Large intestine (tissue), 3 donors: ENCODE results near the gene ROPN1L. TPM values are rescaled to one million over a fixed set of nuclear protein-coding genes. Genes with fewer than 3 reads are reported as not detected.

Experiments
- DNase-seq, 2 donors: peaks; one replicate each; pipeline versions ENCODE4 v3.0.0 to v3.0.0-alpha.2; 2013
- H3K27ac ChIP-seq: one replicate; pipeline ENCODE4 v1.5.1; 2013; ENCODE audit warnings: low read length
- H3K27me3 ChIP-seq: 2 replicates; pipeline ENCODE4 v1.6.1; 2013; ENCODE audit warnings: low read length; ENCODE audit not compliant: control insufficient read depth, insufficient read depth
- H3K36me3 ChIP-seq: 2 replicates; pipeline ENCODE4 v1.6.1; 2013; ENCODE audit warnings: low read length; ENCODE audit not compliant: control insufficient read depth, insufficient read depth
- H3K4me1 ChIP-seq: one replicate; pipeline ENCODE4 v1.6.1; 2013; ENCODE audit warnings: low read length; ENCODE audit not compliant: control insufficient read depth, insufficient read depth
- H3K4me3 ChIP-seq: one replicate; pipeline ENCODE4 v1.5.1; 2013; ENCODE audit warnings: low read length
- H3K9me3 ChIP-seq: one replicate; pipeline ENCODE4 v1.6.1; 2013; ENCODE audit warnings: mild to moderate bottlenecking, low read depth, low read length, moderate library complexity; ENCODE audit not compliant: control insufficient read depth
- WGBS: methylation state at CpG from one replicate; pipeline ENCODE4 v1.1.5; 2013; ENCODE audit warnings: low lambda C conversion rate; ENCODE audit not compliant: insufficient coverage; 5-methylcytosine and 5-hydroxymethylcytosine counted together
- polyA plus RNA-seq: library from polyadenylated mRNA; unstranded; fragments of 120-200 nt; gene quantifications from one replicate; pipeline ENCODE4 v1.2.1, GENCODE V29; 2013

Gene ROPN1L
- polyA plus RNA-seq, 1 donor = 0.30 TPM

DNA sequence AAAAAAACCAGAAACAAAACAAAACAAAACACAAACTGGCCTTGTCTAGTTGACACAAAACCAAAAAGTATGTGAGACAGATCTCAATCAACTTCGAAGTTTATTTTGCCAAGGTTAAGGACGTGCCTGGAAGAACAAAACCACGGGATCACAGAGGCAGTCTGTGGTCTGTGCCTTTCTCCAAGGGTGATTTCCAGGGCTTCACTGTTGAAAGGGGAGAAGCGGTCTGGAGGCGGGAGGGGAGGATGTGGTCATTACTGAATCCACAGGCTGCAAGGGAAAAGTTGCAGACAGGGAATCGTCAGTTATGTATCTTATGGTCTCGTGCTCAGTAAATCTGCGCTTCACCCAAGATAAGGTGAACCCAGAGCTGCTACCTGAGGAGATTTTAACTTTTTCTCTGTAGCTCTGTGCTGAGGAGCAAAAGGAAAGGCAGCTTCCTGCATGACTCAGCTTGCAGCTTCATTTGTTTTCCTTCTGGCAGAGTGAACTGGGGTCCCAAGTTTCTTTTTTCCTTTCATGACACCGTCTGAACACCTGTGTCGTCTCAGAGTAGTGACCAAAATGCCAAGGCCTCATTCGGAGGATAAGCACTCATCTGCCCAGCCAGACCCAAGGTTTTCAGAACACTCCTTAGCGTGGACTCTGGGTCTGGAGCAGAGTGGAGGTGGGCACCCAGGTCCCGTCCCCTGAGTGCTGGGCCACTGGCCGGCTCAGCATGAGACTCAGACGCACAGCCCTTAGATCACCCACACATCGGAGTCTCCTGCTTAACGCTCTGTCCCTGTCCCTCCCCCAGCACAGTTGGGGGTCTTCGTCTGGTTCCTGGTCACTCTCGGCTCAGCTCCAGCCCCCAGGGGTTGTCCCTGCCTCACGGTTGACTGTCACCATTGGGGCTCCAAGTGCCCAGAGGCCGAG is 25.9 kb downstream of the ROPN1L start:
- DNase-seq = no peak

DNA sequence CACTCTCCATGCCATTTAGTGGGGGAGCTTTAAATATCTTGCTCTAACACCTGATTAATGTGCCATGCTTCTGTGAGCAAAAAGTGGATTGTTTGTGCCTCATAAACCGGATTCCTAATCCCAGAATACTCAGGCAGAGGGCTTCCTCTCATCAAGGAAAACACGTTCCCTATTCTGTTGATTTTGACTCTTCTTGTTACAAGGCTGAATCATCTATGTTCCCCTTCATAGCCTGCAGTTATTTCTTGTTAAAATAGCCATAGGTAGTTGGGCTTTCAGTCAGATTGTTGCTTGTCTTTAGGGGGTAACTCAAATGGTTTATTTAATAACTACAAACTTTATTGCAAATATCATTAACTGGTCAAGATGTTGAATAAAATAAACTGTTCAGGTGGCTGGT is 26.6 kb downstream of the ROPN1L start:
- 100% methylated on average over 1 of the region's 2 CpGs for WGBS
- DNase-seq = no peak
- Histone ChIP-seq H3K4me1 (no peaks in the 10 kb centered on the region), H3K4me3 (no peak overlapping the region), H3K9me3 (no peaks in the 10 kb centered on the region), H3K27ac (no peak overlapping the region), H3K27me3 (peaks cover 6% of the 10 kb centered on the region), H3K36me3 (no peaks in the 10 kb centered on the region)

More for the DNA sequence above, 25.9 kb downstream of the ROPN1L start:
- Histone ChIP-seq H3K4me1 (no peaks in the 10 kb centered on the region), H3K27ac (no peak overlapping the region), H3K9me3 (no peaks in the 10 kb centered on the region), H3K36me3 (no peaks in the 10 kb centered on the region), H3K27me3 (peaks cover 6% of the 10 kb centered on the region), H3K4me3 (no peak overlapping the region)
- 17% methylated on average over 2 of the region's 21 CpGs for WGBS

DNA sequence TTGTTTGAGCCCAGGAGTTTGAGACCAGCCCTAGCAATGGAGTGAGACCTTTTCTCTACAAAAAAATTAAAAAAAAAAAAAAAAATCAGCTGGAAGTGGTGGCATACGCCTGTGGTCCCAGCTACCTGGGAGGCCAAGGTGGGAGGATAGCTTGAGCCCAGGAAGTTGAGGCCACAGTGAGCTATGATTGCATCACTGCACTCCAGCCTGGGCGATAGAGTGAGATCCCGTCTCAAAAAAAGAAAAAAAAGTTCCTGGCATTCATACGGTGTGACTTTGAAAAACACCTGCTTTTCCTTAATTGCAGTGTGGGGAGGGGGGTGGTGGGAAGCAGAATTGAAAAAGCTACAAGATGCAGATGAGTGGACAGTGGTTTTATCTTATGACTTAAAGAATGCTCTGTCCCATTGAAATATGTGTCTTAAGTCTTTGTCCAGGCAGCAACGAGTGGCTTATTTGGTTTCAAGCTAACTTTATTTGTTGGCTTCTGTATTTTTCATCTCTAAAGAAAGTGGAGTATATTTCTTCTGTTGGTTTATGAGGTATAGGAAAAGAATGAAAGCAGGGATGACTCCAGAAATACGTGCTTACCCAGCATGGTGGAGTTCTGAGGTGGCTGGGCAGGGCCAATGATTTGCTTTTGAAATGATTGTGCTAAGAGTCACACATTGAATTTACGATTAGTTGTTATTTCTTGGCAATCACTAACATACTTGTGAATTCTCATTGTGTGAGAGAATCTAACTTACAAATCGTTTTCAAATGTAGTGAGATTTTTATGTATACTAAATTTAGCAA is 27.8 kb downstream of the ROPN1L start:
- Histone ChIP-seq H3K4me3 (no peak overlapping the region), H3K4me1 (no peaks in the 10 kb centered on the region), H3K9me3 (no peaks in the 10 kb centered on the region), H3K27me3 (peaks cover 6% of the 10 kb centered on the region), H3K36me3 (no peaks in the 10 kb centered on the region), H3K27ac (no peak overlapping the region)
- no peak for DNase-seq
- WGBS = 100% methylated on average over 3 of the region's 8 CpGs

DNA sequence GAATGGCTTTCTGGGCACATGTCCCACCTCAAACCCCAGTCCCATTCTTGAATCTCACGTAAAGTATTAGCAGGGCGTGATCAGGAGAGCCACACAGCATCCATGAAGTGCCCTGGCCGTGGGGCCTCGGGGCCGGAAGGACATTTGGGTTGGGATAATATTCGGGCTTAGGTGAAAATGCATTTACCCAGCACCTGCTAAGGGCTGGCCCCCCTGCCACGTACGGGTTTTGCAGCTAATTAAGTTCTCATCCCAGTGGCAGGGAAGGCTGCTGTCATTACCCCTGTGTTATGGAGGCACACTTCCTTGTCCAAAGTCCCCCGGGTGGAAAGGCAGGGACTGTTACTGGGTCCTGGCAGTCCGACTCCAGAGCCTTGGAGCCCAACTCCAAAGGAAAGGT is 29.0 kb downstream of the ROPN1L start:
- Histone ChIP-seq H3K27me3 (peaks cover 6% of the 10 kb centered on the region), H3K27ac (no peak overlapping the region), H3K36me3 (no peaks in the 10 kb centered on the region), H3K4me1 (no peaks in the 10 kb centered on the region), H3K4me3 (no peak overlapping the region), H3K9me3 (no peaks in the 10 kb centered on the region)
- WGBS = no CpG with 5 or more reads among the region's 10 CpGs
- no peak for DNase-seq

DNA sequence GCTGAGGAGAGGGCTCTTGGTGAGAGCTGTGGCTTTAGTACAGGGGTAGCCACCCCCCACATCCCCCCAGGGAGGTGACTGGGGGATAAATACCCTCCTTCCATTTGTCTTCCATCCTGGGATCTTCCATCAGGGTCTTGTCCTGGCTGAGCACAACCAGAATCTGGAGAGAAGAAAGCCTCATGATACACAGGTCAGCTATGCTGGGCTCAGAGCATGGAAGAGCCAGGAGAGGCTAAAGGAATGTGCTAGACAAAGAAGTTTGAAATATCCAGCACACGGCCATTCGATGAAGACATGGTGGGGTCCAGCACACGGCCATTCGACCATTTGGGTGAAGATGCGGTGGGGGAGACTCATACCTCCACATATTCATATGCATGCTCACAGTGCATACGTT is 30.0 kb downstream of the ROPN1L start:
- no peaks in the 10 kb centered on the region for H3K4me1 ChIP-seq
- no CpG with 5 or more reads among the region's 6 CpGs for WGBS

DNA sequence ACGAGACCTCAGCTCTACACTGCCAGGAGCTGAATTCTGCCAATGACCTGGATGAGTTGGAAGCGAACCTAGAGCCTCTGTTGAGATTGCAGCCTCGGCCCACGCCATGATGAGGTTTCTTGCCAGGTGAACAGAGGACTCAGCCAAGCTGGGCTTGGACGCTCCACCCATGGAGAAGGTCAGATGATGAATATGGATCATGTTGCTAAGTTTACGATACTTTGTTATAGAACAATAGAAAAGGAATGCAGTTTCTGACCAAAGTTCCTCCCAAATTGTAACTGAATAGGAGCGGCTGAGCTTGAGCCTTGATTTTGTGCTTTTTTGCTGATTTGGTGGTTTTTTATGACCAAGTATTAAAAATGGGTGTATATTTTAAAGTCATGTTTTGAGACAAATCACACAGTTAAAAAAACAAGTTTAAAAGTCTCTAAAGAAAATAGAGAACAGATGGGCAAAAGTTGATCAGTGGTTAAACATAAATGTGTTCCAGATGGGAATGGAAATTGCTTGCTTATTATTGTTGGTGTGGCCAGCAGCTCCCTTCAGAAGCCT is 32.9 kb downstream of the ROPN1L start:
- Histone ChIP-seq H3K4me3 (no peak overlapping the region), H3K4me1 (no peaks in the 10 kb centered on the region), H3K27me3 (no peaks in the 10 kb centered on the region), H3K9me3 (peaks cover 4% of the 10 kb centered on the region), H3K36me3 (no peaks in the 10 kb centered on the region), H3K27ac (no peak overlapping the region)
- no CpG with 5 or more reads among the region's 7 CpGs for WGBS
- no peak for DNase-seq

More for the DNA sequence above, 30.0 kb downstream of the ROPN1L start:
- Histone ChIP-seq H3K9me3 (no peaks in the 10 kb centered on the region), H3K27me3 (peaks cover 3% of the 10 kb centered on the region), H3K4me3 (no peak overlapping the region), H3K27ac (no peak overlapping the region), H3K36me3 (no peaks in the 10 kb centered on the region)
- DNase-seq = no peak

DNA sequence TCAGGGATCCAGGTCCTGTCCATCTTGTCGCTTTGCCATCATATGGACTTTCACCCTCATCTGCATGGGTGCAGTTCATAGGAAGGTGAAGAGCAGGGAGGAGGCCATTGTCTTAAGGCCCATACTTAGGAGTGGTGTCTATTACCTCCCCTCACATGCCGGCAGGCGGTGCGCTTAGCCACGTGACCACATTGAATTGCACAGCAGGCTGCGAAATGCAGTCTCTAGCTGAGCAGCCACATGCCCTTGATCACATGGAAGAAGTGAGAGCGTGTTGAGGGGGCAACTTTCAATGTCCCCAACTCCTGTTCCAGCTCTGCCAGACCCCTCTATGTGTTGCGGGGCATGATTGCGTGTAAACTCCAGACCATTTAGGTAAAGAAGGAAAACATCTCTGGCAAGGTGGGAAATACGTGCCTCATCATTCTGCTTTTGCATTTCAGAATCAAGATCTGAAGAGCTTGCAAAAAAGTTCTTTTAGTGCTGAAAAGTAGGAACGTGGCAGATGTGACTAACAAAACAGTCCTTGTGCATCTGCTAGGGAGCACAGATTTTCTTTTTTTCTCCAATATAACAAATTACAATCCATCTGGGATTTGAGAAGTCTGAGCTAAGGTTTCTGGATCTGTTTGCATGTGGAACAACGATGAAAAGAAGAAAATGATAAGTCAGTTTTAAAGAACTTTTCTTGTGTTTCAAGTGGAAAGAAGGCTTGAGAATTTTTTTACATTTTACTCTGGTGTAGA is 34.4 kb downstream of the ROPN1L start:
- Histone ChIP-seq H3K27ac (no peak overlapping the region), H3K27me3 (no peaks in the 10 kb centered on the region), H3K36me3 (no peaks in the 10 kb centered on the region), H3K9me3 (peaks cover 12% of the 10 kb centered on the region), H3K4me3 (no peak overlapping the region), H3K4me1 (no peaks in the 10 kb centered on the region)
- no peak for DNase-seq
- 87% methylated on average over 3 of the region's 12 CpGs for WGBS

DNA sequence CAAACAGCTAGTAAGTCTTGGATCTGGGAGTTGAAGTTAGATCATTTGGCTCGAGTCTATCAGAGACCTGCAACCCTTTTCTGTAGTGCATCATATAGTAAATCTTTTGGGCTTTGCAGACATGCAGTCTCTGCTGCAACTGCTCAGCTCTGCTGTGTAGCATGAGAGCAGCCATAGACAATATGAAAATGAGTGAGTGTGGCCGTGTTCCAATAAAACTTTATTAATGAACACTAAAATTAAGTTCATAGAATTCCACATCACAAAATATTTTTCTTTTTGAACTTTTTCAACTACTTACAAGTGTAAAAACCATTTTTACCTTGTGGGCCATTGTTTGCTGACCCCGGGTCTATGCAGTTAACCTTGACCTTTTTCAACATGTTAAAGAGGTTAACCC is 35.2 kb downstream of the ROPN1L start:
- 94% methylated on average over 2 of the region's 3 CpGs for WGBS
- Histone ChIP-seq H3K9me3 (peaks cover 12% of the 10 kb centered on the region), H3K4me3 (no peak overlapping the region), H3K36me3 (no peaks in the 10 kb centered on the region), H3K27me3 (no peaks in the 10 kb centered on the region), H3K27ac (no peak overlapping the region), H3K4me1 (no peaks in the 10 kb centered on the region)
- DNase-seq = no peak

DNA sequence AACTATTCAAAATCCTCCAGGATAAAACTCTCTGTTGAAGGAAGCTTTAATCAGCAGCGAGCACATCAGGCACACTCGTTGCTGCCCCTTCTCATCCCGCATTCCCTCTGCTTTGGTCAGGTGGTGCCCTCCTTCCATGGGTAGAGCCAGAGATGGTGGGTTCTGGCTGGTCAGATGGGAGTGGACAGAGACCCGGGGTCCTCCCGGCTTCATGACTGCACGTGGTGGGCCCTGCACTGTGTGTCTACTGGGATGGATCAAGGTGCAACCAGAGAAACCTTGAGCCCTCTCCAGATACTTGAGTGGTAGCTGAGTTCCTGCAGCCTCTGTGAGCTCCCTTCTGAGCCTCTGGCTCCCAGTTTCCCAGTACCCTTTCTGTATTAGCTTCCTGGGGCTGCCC is 36.3 kb downstream of the ROPN1L start:
- H3K27ac ChIP-seq = no peak overlapping the region
- H3K36me3 ChIP-seq = no peaks in the 10 kb centered on the region
- peaks cover 12% of the 10 kb centered on the region for H3K9me3 ChIP-seq
- no peaks in the 10 kb centered on the region for H3K4me1 ChIP-seq
- no peaks in the 10 kb centered on the region for H3K27me3 ChIP-seq
- H3K4me3 ChIP-seq = no peak overlapping the region
- no peak for DNase-seq
- WGBS = no CpG with 5 or more reads among the region's 6 CpGs

DNA sequence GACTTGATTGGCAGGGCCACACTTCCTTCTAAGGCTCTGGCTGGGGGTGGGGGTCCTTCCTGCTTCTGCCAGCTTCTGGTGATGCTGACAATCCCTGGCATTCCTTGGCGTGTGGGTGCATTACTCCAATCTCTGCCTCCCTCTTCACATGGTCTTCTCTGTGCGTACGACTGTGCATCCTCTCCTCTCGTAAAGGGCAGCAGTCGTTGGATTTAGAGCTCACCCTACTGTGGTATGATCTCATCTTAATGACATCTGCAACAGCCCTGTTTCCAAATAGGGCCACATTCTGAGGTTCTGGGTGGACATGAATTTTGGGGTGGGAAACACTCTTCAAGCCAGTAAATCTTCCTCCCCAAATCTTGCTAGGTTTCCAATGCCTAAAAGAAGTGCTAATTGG is 36.8 kb downstream of the ROPN1L start:
- no CpG with 5 or more reads among the region's 5 CpGs for WGBS
- H3K4me3 ChIP-seq = no peak overlapping the region
- no peak overlapping the region for H3K27ac ChIP-seq
- H3K4me1 ChIP-seq = no peaks in the 10 kb centered on the region
- H3K27me3 ChIP-seq = no peaks in the 10 kb centered on the region
- H3K36me3 ChIP-seq = no peaks in the 10 kb centered on the region
- DNase-seq = no peak
- H3K9me3 ChIP-seq = peaks cover 12% of the 10 kb centered on the region
